Stimulated activated effector memory CD8-positive, alpha-beta T cell treated with anti-CD3 and anti-CD28 coated beads, Interleukin-12 subunit alpha, Interleukin-12 subunit beta, amount 100 ng/mL, for 72 hours (primary cell): ENCODE results near the gene GPC3.
"Not testable (repeated sequence)": the region's sequence is repeated elsewhere in the genome, so short reads cannot be mapped to it uniquely, and the experiment has no call there.

Source experiments
- ATAC-seq: fragments of 150-1000 bp; cut with Tn5 transposase; 2 replicates; pipeline ENCODE4 v1.10.0; 2021
- DNase-seq, 2 donors: peaks; one replicate each; pipeline ENCODE4 v3.0.0; 2021 to 2022; ENCODE audit warnings: low spot score in 2 of 2
- H3K27ac Mint-ChIP-seq: one replicate; pipeline ENCODE4 v1.8.0; 2022; ENCODE audit warnings: mild to moderate bottlenecking, mixed read lengths
- H3K36me3 Mint-ChIP-seq: one replicate; pipeline ENCODE4 v1.8.0; 2022; ENCODE audit warnings: mild to moderate bottlenecking, mixed read lengths
- H3K4me1 Mint-ChIP-seq: one replicate; pipeline ENCODE4 v1.8.0; 2022; ENCODE audit warnings: mixed read lengths
- H3K4me3 Mint-ChIP-seq: one replicate; pipeline ENCODE4 v1.8.0; 2022; ENCODE audit warnings: mild to moderate bottlenecking, mixed read lengths
- H3K9me3 Mint-ChIP-seq: one replicate; pipeline ENCODE4 v1.8.0; 2022; ENCODE audit warnings: mixed read lengths

The GPC3 gene

GRCh38 chrX:134004084-134004483, 18.7 kb upstream of the GPC3 start:
- Mint-ChIP-seq H3K36me3 (no peaks in the 10 kb centered on the region), H3K9me3 (no peaks in the 10 kb centered on the region), H3K4me3 (no peak overlapping the region), H3K4me1 (peaks cover 6% of the 10 kb centered on the region), H3K27ac (no peak overlapping the region)
- ATAC-seq (no peak), DNase-seq (no peak)

DNA sequence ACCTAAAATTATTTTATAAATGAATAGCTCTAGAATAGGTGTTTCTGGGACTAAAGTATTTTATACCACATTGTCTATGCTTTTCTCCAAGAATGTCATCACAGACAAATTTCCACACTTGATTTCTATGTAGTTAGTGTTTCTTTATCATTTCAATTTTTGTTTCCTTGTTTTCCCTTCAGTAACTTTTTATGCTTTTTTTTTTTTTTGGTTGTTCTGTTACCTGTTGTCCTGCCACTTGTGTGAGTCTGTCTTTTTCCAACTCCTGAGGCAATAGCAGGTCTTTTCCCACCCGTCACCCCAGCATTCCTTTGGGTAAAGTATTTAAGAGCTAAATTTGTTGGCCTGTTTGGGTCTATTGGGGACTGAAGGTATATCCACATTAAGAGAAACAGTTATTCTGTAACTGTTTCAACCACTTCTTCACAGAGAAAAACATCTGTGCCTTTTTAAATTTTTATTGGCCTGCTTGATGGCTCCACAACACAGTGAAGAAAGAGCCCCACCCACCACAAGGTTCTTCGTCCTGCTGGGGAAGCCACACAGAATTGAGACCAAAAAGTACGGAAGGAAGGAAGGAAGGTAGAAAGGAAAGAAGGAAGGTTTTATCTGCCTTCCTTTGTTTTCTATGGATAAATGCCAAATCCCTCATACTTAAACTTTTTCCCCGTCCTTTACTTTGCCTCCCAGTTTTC, 17.7 kb upstream of the GPC3 start:
- peaks cover 6% of the 10 kb centered on the region for H3K4me1 Mint-ChIP-seq
- DNase-seq (no peak), ATAC-seq (no peak)
- no peaks in the 10 kb centered on the region for H3K36me3 Mint-ChIP-seq
- no peaks in the 10 kb centered on the region for H3K9me3 Mint-ChIP-seq
- H3K4me3 Mint-ChIP-seq: no peak overlapping the region
- no peak overlapping the region for H3K27ac Mint-ChIP-seq

- ATAC-seq (no peak), DNase-seq (no peak)
- H3K4me3 Mint-ChIP-seq: no peak overlapping the region
- peaks cover 6% of the 10 kb centered on the region for H3K4me1 Mint-ChIP-seq
- no peaks in the 10 kb centered on the region for H3K36me3 Mint-ChIP-seq
- no peak overlapping the region for H3K27ac Mint-ChIP-seq
- no peaks in the 10 kb centered on the region for H3K9me3 Mint-ChIP-seq
These were observed 15.2 kb upstream of the GPC3 start for GRCh38 chrX:134000260-134001245.

DNA sequence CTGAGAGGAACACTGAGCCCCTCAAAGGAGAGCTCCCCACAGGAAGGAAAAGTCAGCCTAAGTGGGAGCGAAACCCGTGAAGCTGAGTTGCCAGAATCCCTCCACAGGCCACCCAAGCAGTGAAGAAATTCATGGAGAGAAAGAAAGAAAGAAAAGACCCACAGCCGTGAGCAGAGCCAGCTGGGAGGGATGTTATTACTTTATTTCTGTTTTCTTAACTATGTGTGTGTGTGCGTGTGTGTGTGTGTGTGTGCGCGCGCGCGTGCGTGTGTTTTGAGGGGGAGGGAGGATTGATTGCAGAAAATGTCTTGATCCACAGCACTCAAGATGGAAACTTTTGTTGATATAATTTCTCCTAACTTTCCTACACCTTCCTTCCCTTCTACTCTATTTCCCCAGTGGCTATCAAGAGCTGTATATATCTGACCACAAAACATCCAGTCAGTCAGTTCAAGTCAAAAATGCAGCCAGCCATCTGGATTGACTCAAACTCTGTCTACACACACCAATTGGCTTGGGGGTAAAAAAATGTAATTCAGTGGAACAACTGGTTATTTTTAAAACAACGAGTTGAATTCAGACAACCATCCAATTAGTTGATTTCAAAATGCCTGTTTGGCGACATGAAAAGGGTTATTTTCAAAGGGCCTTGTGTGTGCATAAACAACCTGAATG, 13.8 kb upstream of the GPC3 start:
- peaks cover 3% of the 10 kb centered on the region for H3K4me1 Mint-ChIP-seq
- H3K27ac Mint-ChIP-seq: no peak overlapping the region
- H3K9me3 Mint-ChIP-seq: no peaks in the 10 kb centered on the region

GRCh38 chrX:133995759-133996158, 10.4 kb upstream of the GPC3 start:
- Mint-ChIP-seq H3K27ac (no peak overlapping the region), H3K4me3 (no peak overlapping the region), H3K4me1 (no peaks in the 10 kb centered on the region), H3K36me3 (no peaks in the 10 kb centered on the region), H3K9me3 (no peaks in the 10 kb centered on the region)
- DNase-seq: no peak
- ATAC-seq: no peak

More for the DNA sequence above, 13.8 kb upstream of the GPC3 start:
- Mint-ChIP-seq H3K36me3 (no peaks in the 10 kb centered on the region), H3K4me3 (no peak overlapping the region)
- DNase-seq (no peak), ATAC-seq (no peak)

DNA sequence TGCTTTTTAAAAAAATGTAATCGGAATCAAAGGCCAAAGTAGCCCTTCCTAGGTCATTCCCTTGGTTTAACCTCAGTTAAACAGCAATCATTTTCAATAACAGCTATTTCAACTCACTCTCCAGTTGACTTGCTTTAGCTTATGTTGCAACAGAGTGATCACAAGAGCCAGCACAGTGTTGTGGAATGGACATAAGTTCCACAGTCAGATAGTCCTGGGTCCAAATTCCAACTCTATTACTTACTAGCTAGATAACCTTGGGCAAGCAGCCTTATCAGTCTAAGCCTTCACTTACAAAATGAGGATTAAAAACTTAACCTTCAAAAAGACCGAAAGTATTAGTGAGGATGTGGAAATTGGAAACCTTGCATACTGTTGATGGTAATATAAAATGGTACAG, 9.2 kb upstream of the GPC3 start:
- no peaks in the 10 kb centered on the region for H3K36me3 Mint-ChIP-seq
- H3K4me1 Mint-ChIP-seq: no peaks in the 10 kb centered on the region
- no peaks in the 10 kb centered on the region for H3K9me3 Mint-ChIP-seq
- H3K4me3 Mint-ChIP-seq: no peak overlapping the region
- no peak for DNase-seq
- H3K27ac Mint-ChIP-seq: no peak overlapping the region
- ATAC-seq: no peak

DNA sequence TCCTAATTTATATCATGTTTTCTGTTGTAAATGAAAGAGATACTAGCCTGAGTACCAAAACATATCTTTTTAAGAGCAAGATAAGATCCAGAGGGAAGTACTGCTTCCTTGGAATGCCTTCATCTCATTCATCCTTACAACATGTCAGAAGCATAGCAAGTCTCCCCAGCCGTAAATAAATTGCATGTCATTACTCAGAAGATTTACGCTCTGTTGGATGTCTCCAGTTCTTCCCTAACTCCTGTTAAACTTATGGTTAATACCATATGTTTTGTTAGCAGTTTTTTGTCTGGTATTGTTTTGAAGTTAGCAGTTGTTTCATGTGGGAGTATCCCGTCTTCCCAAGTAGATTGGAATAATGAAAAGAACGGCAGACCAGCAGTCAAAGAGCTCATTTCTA, 7.5 kb upstream of the GPC3 start:
- DNase-seq (no peak), ATAC-seq (no peak)
- no peaks in the 10 kb centered on the region for H3K9me3 Mint-ChIP-seq
- no peak overlapping the region for H3K27ac Mint-ChIP-seq
- H3K4me1 Mint-ChIP-seq: no peaks in the 10 kb centered on the region
- H3K4me3 Mint-ChIP-seq: no peak overlapping the region
- no peaks in the 10 kb centered on the region for H3K36me3 Mint-ChIP-seq

DNA sequence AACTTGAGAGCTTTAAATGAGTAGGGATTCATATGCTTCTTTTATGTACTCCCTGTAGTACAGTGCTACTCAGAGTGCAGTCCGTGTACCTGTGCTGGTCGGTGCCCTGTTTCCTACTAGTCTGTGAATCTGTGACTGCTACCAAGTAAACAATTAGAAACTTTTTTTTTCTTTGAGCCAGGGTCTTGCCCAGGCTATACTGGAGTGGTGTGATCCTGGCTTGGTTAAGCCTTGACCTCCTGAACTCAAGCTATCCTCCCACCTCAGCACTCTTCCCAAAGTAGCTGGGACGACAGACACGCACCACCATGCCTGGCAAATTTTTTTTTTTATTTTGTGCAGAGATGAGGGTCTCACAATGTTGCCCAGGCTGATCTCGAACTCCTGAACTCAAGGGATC, 6.4 kb upstream of the GPC3 start:
- no peak overlapping the region for H3K27ac Mint-ChIP-seq
- H3K4me3 Mint-ChIP-seq: no peak overlapping the region
- DNase-seq: no peak
- no peaks in the 10 kb centered on the region for H3K4me1 Mint-ChIP-seq
- no peaks in the 10 kb centered on the region for H3K9me3 Mint-ChIP-seq
- H3K36me3 Mint-ChIP-seq: no peaks in the 10 kb centered on the region
- no peak for ATAC-seq

GRCh38 chrX:133991057-133991456, 5.7 kb upstream of the GPC3 start:
- not testable (repeated sequence) for H3K4me1 Mint-ChIP-seq, DNase-seq, ATAC-seq, H3K9me3 Mint-ChIP-seq, H3K27ac Mint-ChIP-seq, H3K4me3 Mint-ChIP-seq, H3K36me3 Mint-ChIP-seq

DNA sequence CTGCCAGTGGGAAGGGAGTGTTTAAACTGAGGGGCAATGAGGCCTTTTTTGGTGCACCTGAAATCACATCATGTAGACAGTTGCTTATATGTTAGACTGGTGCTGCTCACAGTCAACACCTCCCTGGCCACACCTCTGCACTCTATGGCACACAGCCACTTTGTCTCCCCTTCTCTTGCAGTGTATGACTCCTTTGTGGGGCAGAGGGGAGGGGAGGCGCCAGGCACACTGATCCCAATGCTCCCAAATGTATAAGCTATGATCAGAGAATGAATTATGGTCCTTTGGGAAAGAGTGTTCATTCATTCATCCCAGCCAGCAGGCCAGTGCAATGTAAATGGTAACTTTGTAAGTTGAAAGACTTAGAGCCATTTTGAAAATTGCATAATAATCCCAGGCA, 4.6 kb upstream of the GPC3 start:
- H3K9me3 Mint-ChIP-seq: no peaks in the 10 kb centered on the region
- no peak for DNase-seq
- H3K27ac Mint-ChIP-seq: no peak overlapping the region

GRCh38 chrX:133989490-133989889, 4.1 kb upstream of the GPC3 start:
- Mint-ChIP-seq H3K27ac (no peak overlapping the region), H3K4me1 (no peaks in the 10 kb centered on the region), H3K4me3 (no peak overlapping the region), H3K9me3 (no peaks in the 10 kb centered on the region), H3K36me3 (no peaks in the 10 kb centered on the region)
- DNase-seq (no peak), ATAC-seq (no peak)

More for the DNA sequence above, 4.6 kb upstream of the GPC3 start:
- Mint-ChIP-seq H3K4me3 (no peak overlapping the region), H3K36me3 (no peaks in the 10 kb centered on the region), H3K4me1 (no peaks in the 10 kb centered on the region)
- ATAC-seq: no peak

- no peak for ATAC-seq
- no peak for DNase-seq
- H3K9me3 Mint-ChIP-seq: no peaks in the 10 kb centered on the region
- no peak overlapping the region for H3K27ac Mint-ChIP-seq
- no peak overlapping the region for H3K4me3 Mint-ChIP-seq
- H3K36me3 Mint-ChIP-seq: no peaks in the 10 kb centered on the region
- H3K4me1 Mint-ChIP-seq: no peaks in the 10 kb centered on the region
These were observed 2.6 kb upstream of the GPC3 start for GRCh38 chrX:133988010-133988409.

DNA sequence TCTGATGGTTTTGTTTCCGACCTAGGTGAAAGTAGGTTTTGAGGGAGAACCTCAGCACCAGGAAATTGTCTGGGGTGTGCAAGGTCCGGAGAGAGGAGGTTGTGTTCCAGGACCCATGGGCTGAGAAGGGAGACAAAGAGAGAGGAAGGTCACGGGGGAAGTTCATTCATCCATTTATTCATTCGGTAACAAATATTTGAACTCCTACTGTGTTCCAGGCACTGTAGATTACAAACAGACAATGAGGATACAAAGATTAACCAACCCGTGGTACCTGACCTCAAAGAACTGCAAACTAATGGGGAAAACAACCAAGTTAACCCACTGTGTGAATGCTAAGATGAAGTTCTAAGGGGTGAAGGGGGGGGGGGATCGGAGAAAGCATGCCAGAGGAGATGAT, 1.8 kb upstream of the GPC3 start:
- no peaks in the 10 kb centered on the region for H3K4me1 Mint-ChIP-seq
- no peaks in the 10 kb centered on the region for H3K9me3 Mint-ChIP-seq
- no peak for DNase-seq
- H3K27ac Mint-ChIP-seq: no peak overlapping the region
- no peak for ATAC-seq
- H3K4me3 Mint-ChIP-seq: no peak overlapping the region
- H3K36me3 Mint-ChIP-seq: no peaks in the 10 kb centered on the region

DNA sequence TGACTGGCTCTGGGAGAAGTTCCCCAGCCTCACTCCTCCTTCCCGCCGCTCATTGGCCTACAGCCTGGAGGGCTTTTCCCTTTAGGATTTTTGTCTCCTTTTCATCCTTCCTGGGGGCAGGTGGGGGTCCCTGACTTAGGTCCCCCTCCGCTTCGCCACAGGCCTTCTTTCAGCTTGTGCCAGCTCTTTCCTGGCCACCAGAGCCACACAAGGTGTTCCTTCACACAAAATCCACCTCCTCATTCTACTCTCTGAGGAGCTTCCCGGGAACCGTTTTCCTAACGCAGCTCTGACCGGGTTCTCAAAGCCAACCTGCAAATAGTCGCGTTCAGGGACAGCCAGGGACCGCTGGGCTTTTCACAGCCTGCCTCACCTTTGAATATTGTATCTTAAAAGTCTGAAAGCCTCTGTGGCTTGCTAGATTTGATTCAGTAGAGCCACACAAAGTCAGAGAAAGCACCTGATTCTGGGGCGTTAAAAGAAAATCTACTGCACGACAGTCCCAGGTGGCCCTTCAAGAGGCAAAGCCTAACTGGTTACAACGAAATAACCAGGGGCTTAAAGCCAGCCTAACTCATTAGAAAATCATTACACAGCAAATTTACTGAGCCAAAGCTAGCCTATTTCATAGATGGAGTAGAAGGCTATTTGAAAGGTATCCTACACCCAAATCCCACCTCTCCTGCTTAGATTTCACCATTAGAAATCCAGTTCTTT, 731 bp upstream of the GPC3 start:
- H3K4me3 Mint-ChIP-seq: peak overlapping the region; percentile 55
- ATAC-seq (no peak), DNase-seq (no peak)
- H3K9me3 Mint-ChIP-seq: no peaks in the 10 kb centered on the region
- H3K36me3 Mint-ChIP-seq: no peaks in the 10 kb centered on the region
- H3K27ac Mint-ChIP-seq: no peak overlapping the region
- no peaks in the 10 kb centered on the region for H3K4me1 Mint-ChIP-seq

DNA sequence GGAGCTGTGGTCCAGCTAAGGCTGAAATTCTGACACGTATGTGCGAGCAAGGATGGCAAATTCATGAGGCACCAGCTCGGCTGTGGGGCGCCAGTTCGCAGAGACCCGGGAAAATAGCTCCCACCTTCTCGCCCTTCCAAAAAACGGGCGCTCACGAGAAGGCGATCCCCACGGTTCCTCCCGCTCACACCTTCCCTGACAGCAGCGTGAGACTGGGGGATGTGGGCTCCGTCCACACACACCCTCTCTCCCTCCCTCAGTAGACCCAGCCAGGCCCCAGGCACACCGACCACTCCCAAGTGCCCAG, 584 bp downstream of the GPC3 start:
- ATAC-seq (no peak), DNase-seq (no peak)
- Mint-ChIP-seq H3K4me3 (no peak overlapping the region), H3K36me3 (no peaks in the 10 kb centered on the region), H3K9me3 (no peaks in the 10 kb centered on the region), H3K27ac (no peak overlapping the region), H3K4me1 (no peaks in the 10 kb centered on the region)
